HepG2 (cell line): ENCODE results near the gene TLE1. TPM values are rescaled to one million over a fixed set of nuclear protein-coding genes. Genes with fewer than 3 reads are reported as not detected.

Source experiments
- CENPT ChIP-seq: sonication (generic); formaldehyde crosslinking; IDR thresholded peaks from 2 replicates; pipeline ENCODE4 v1.8.0; 2022; ENCODE audit warnings: low read depth, mild to moderate bottlenecking, moderate library complexity, missing genetic modification reagents
- CENPX ChIP-seq: sonication (generic); formaldehyde crosslinking; IDR thresholded peaks from 2 replicates; pipeline ENCODE4 v1.9.0; 2021; ENCODE audit warnings: mild to moderate bottlenecking, missing genetic modification reagents, moderate library complexity
- DNMT3B ChIP-seq: conservative IDR thresholded peaks from 2 replicates; pipeline ENCODE4 v1.6.1; 2016; ENCODE audit warnings: missing biosample characterization, control low read depth
- FOXO1 ChIP-seq: sonication (generic); formaldehyde crosslinking; IDR thresholded peaks from 2 replicates; pipeline ENCODE4 v1.4.0; 2020; ENCODE audit warnings: missing genetic modification reagents
- JUN ChIP-seq: sonication (generic); formaldehyde crosslinking; IDR thresholded peaks from 2 replicates; pipeline ENCODE4 v1.4.0; 2020; ENCODE audit warnings: mild to moderate bottlenecking, missing genetic modification reagents
- KDM5A ChIP-seq: fragments of 200-600 bp; sonication (generic); IDR thresholded peaks from 2 replicates; pipeline ENCODE4 v1.7.0; 2018; ENCODE audit warnings: antibody characterized with exemption, mild to moderate bottlenecking, low read length, borderline replicate concordance
- KLF9 ChIP-seq: IDR thresholded peaks from 2 replicates; pipeline ENCODE4 v1.6.1; 2016; ENCODE audit warnings: low read depth
- MED8 ChIP-seq: sonication (generic); formaldehyde crosslinking; IDR thresholded peaks from 2 replicates; pipeline ENCODE4 v1.8.1; 2023; ENCODE audit warnings: mild to moderate bottlenecking, missing genetic modification reagents; ENCODE audit not compliant: insufficient replicate concordance
- NAIF1 ChIP-seq: sonication (generic); formaldehyde crosslinking; IDR thresholded peaks from 2 replicates; pipeline ENCODE4 v1.5.0; 2020; ENCODE audit warnings: mild to moderate bottlenecking, missing genetic modification reagents, borderline replicate concordance
- RNF2 ChIP-seq: fragments of 450-650 bp; conservative IDR thresholded peaks from 2 replicates; pipeline ENCODE4 v1.6.1; 2016; ENCODE audit warnings: low read depth
- SSRP1 ChIP-seq: IDR thresholded peaks from 2 replicates; pipeline ENCODE4 v1.6.1; 2016; ENCODE audit warnings: control low read depth
- TBX2 ChIP-seq: sonication (generic); formaldehyde crosslinking; IDR thresholded peaks from 2 replicates; pipeline ENCODE4 v1.5.0; 2020; ENCODE audit warnings: missing genetic modification reagents, mild to moderate bottlenecking, borderline replicate concordance
- TOE1 ChIP-seq: sonication (generic); formaldehyde crosslinking; IDR thresholded peaks from 2 replicates; pipeline ENCODE4 v1.4.0; 2020; ENCODE audit warnings: mild to moderate bottlenecking, missing genetic modification reagents
- ZBTB38 ChIP-seq: sonication (generic); formaldehyde crosslinking; IDR thresholded peaks from 2 replicates; pipeline ENCODE4 v1.5.1; 2020; ENCODE audit warnings: mild to moderate bottlenecking, missing genetic modification reagents
- ZNF124 ChIP-seq: sonication (generic); formaldehyde crosslinking; IDR thresholded peaks from 2 replicates; pipeline ENCODE4 v1.4.0; 2020; ENCODE audit warnings: missing genetic modification reagents
- ZNF225 ChIP-seq: sonication (generic); formaldehyde crosslinking; IDR thresholded peaks from 2 replicates; pipeline ENCODE4 v1.4.0; 2020; ENCODE audit warnings: mild to moderate bottlenecking, missing genetic modification reagents
- ZNF331 ChIP-seq: sonication (generic); formaldehyde crosslinking; IDR thresholded peaks from 2 replicates; pipeline ENCODE4 v1.4.0; 2020; ENCODE audit warnings: missing genetic modification reagents
- ZNF430 ChIP-seq: sonication (generic); formaldehyde crosslinking; IDR thresholded peaks from 2 replicates; pipeline ENCODE4 v1.9.0; 2021; ENCODE audit warnings: mild to moderate bottlenecking, missing genetic modification reagents
- ZNF652 ChIP-seq: IDR thresholded peaks from 2 replicates; pipeline ENCODE4 v1.6.1; 2016; ENCODE audit warnings: low read depth, borderline replicate concordance
- polyA plus RNA-seq, 8 experiments: library from polyadenylated mRNA; depleted of rRNA in 3 of 8; stranded (reverse) in 7 of 8; unstranded in 1 of 8; fragments of >200 nt; fragmentation: Illumina TruSeq in 4 of 8; extraction: Trizol in 4 of 8; gene quantifications; 2 replicates each; pipeline versions ENCODE4 v1.2.1 to v1.2.3, GENCODE V29; 2011 to 2016; ENCODE audit warnings: low read depth in 4 of 8, missing spikeins in 1 of 8, mixed read lengths in 1 of 8; ENCODE audit not compliant: insufficient read depth in 1 of 8
- total RNA-seq, 5 experiments: library from RNA; depleted of rRNA; stranded (reverse); fragments of >200 nt; fragmentation: Illumina TruSeq; extraction: Trizol; gene quantifications; 2 replicates each; pipeline ENCODE4 v1.2.3, GENCODE V29; 2016; ENCODE audit warnings: low read depth in 1 of 5
- TF ChIP-seq, protein P1 (sequence below): sonication (generic); IDR thresholded peaks from 2 replicates; pipeline ENCODE4 v1.6.1; 2016; ENCODE audit warnings: low read depth, borderline replicate concordance
- TF ChIP-seq, protein P2 (sequence below): sonication (generic); formaldehyde crosslinking; IDR thresholded peaks from 2 replicates; pipeline ENCODE4 v1.5.0; 2020; ENCODE audit warnings: mild to moderate bottlenecking, missing genetic modification reagents, borderline replicate concordance
- TF ChIP-seq, protein P3 (sequence below): sonication (generic); formaldehyde crosslinking; IDR thresholded peaks from 2 replicates; pipeline ENCODE4 v1.4.0; 2020; ENCODE audit warnings: missing genetic modification reagents

Gene TLE1
- total and polyA plus RNA-seq, 2 of the 13 experiments (the other 11 are each of a cell fraction or from before 2014, with no cell fraction given): 35.9 to 109 TPM

DNA sequence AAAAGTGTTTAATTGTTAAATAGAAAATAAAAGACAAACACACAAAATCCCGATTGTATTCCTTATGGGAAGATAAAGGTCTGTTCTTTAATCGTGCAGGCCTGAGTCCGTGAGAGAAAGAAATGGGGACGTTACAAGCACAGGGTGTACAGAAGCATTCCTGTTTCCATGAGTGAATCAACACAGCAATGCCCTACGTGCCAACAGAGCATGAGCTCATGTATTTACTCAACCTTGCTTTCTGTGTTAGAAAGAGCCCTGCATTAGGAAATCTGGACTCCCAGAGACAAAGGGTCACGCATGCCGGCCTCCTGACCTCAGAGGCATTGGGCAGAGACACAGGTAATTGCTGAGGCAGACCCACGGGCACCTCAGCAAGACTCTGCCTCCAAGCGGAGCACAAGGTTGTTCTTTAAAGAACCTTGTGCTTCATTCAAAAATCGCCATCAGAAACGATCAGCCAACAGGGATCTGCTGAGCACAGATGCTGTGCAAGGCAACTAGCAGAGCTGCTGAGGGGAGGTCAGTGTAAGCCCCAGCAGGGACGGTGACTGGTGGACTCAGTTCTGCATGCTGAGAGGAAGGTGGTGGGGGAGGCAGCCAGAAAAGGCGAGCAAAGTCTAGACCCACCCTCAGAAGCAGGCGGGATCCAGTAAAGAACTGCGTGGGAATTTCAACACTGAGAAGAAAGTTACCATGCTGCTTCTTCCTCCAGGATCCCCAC is 101.0 kb downstream of the TLE1 start (continued):
- TF ChIP-seq ZNF331 (CRISPR knock-in tag): peak; percentile 77
- peak; percentile 61 for TF ChIP-seq MED8 (CRISPR knock-in tag)
- TF ChIP-seq ZNF124 (CRISPR knock-in tag): peak; percentile 73
- TF ChIP-seq, protein P1, sequence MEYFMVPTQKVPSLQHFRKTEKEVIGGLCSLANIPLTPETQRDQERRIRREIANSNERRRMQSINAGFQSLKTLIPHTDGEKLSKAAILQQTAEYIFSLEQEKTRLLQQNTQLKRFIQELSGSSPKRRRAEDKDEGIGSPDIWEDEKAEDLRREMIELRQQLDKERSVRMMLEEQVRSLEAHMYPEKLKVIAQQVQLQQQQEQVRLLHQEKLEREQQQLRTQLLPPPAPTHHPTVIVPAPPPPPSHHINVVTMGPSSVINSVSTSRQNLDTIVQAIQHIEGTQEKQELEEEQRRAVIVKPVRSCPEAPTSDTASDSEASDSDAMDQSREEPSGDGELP: peak; percentile 85; the same call in 1 of the 2 replicates
- TF ChIP-seq SSRP1 (CRISPR knock-in tag): peak; percentile 77; the same call in 1 of the 2 replicates
- peak; percentile 91 for TF ChIP-seq TBX2 (CRISPR knock-in tag)
- TF ChIP-seq, protein P2, sequence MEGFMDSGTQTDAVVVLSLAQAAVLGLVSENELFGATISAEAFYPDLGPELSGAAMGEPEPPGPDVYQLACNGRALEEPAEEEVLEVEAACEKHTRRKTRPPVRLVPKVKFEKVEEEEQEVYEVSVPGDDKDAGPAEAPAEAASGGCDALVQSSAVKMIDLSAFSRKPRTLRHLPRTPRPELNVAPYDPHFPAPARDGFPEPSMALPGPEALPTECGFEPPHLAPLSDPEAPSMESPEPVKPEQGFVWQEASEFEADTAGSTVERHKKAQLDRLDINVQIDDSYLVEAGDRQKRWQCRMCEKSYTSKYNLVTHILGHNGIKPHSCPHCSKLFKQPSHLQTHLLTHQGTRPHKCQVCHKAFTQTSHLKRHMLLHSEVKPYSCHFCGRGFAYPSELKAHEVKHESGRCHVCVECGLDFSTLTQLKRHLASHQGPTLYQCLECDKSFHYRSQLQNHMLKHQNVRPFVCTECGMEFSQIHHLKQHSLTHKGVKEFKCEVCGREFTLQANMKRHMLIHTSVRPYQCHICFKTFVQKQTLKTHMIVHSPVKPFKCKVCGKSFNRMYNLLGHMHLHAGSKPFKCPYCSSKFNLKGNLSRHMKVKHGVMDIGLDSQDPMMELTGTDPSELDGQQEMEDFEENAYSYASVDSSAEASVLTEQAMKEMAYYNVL: peak; percentile 79; the same call in 1 of the 2 replicates
- no peak for TF ChIP-seq ZBTB38 (CRISPR knock-in tag)
- 0 out of 2 replicates have a peak, but pooled peaks have one; percentile 7 for TF ChIP-seq ZNF430 (CRISPR knock-in tag)
- TF ChIP-seq KLF9: 0 out of 2 replicates have a peak, but pooled peaks have one; percentile 21
- TF ChIP-seq CENPX (CRISPR knock-in tag): no peak
- TF ChIP-seq TOE1: peak; percentile 73; the same call in 1 of the 2 replicates
- no peak for TF ChIP-seq KDM5A
- TF ChIP-seq ZNF652 (CRISPR knock-in tag): peak; percentile 65
- 0 out of 2 replicates have a peak, but pooled peaks have one; percentile 52 for TF ChIP-seq NAIF1 (CRISPR knock-in tag)
- TF ChIP-seq JUN (CRISPR knock-in tag): peak; percentile 100
- TF ChIP-seq, protein P3, sequence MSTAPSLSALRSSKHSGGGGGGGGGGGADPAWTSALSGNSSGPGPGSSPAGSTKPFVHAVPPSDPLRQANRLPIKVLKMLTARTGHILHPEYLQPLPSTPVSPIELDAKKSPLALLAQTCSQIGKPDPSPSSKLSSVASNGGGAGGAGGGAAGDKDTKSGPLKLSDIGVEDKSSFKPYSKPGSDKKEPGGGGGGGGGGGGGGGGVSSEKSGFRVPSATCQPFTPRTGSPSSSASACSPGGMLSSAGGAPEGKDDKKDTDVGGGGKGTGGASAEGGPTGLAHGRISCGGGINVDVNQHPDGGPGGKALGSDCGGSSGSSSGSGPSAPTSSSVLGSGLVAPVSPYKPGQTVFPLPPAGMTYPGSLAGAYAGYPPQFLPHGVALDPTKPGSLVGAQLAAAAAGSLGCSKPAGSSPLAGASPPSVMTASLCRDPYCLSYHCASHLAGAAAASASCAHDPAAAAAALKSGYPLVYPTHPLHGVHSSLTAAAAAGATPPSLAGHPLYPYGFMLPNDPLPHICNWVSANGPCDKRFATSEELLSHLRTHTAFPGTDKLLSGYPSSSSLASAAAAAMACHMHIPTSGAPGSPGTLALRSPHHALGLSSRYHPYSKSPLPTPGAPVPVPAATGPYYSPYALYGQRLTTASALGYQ: peak; percentile 93; the same call in 1 of the 2 replicates
- peak; percentile 97 for TF ChIP-seq FOXO1
- peak; percentile 73 for TF ChIP-seq RNF2
- no peak for TF ChIP-seq CENPT
- 0 out of 2 replicates have a peak, but pooled peaks have one; percentile 36 for TF ChIP-seq DNMT3B
- TF ChIP-seq ZNF225 (CRISPR knock-in tag): no peak
